Right lobe of liver (tissue), 6 donors: Measurements from ENCODE around the gene ATP10A. TPM values are rescaled to one million over a fixed set of nuclear protein-coding genes. Genes with fewer than 3 reads are reported as not detected.

ENCODE experiments used
- ATAC-seq, 4 donors: fragments of 200-7000 bp; cut with Tn5 transposase; one replicate each; pipeline ENCODE4 v1.9.1; 2020; ENCODE audit warnings: mild to moderate bottlenecking in 4 of 4, moderate library complexity in 4 of 4
- DNase-seq, 3 donors: peaks; one replicate each; pipeline ENCODE4 v3.0.0-alpha.2; 2020
- H3K27ac ChIP-seq, 3 donors: fragments of 200-600 bp; one replicate each; pipeline ENCODE4 v1.8.0; 2022
- H3K27me3 ChIP-seq, 2 donors: fragments of 200-600 bp; one replicate each; pipeline ENCODE4 v1.8.0; 2022
- H3K36me3 ChIP-seq, 4 donors: fragments of 200-600 bp; sonication (generic) in 1 of 4; one replicate each; pipeline versions ENCODE4 v1.5.1 to v1.8.0; 2017 to 2022; ENCODE audit warnings: control low read depth in 1 of 4
- H3K4me1 ChIP-seq, 4 donors: fragments of 200-600 bp; sonication (generic) in 1 of 4; one replicate each; pipeline versions ENCODE4 v1.5.1 to v1.8.0; 2017 to 2022; ENCODE audit warnings: control low read depth in 1 of 4
- H3K4me3 ChIP-seq, 3 donors: fragments of 200-600 bp; one replicate each; pipeline ENCODE4 v1.8.0; 2022
- H3K9me3 ChIP-seq, 4 donors: fragments of 200-600 bp; sonication (generic) in 1 of 4; one replicate each; pipeline versions ENCODE4 v1.5.1 to v1.8.0; 2017 to 2022; ENCODE audit warnings: control low read depth in 1 of 4
- CTCF ChIP-seq, 4 donors: fragments of 200-600 bp in 3 of 4; fragments of 450-650 bp in 1 of 4; IDR thresholded peaks; one replicate each; pipeline versions ENCODE4 v1.5.1 to v1.8.0; 2016 to 2022; ENCODE audit warnings: antibody characterized with exemption in 4 of 4, mild to moderate bottlenecking in 2 of 4
- POLR2A ChIP-seq: fragments of 450-650 bp; IDR thresholded peaks from one replicate; pipeline ENCODE4 v1.6.1; 2017; ENCODE audit warnings: antibody characterized with exemption, mild to moderate bottlenecking
- WGBS: methylation state at CpG from one replicate; pipeline ENCODE4 v1.1.6; 2018; ENCODE audit warnings: low coverage, low lambda C conversion rate; ENCODE audit not compliant: insufficient coverage; ENCODE audit errors: missing lambda C conversion rate; 5-methylcytosine and 5-hydroxymethylcytosine counted together
- intact Hi-C, 2 donors: fragments of 100-400 bp; cut with DNase I; formaldehyde crosslinking; loops; one replicate each; pipeline versions ENCODE4 v1.11.2 to v1.14.1; 2022
- total RNA-seq, 6 experiments: library from RNA; depleted of rRNA in 2 of 6; stranded (reverse); fragments of >200 nt in 2 of 6; fragmentation: NEBNext Ultra II Directional in 3 of 6; extraction: Animal tissue kit (Norgen Biotek cat#: 25700) in 3 of 6; gene quantifications; one replicate each; pipeline versions ENCODE4 v1.1.0 to v1.2.4, GENCODE V29; 2016 to 2023
- donor health status: DM: no; HTN: yes; CAD: no.
- donor health status: DM: no; HTN: no; CAD: no.
- donor health status: DM: no; HTN: no; CAD: no.
- donor health status: DM: no; HTN: yes; CAD: no.
- donor health status: DM: no; HTN: yes; CAD: no.

ATP10A gene
- total RNA-seq, 6 experiments from 2014 or later = 0.15 to 1.00 (median 0.34) TPM

DNA sequence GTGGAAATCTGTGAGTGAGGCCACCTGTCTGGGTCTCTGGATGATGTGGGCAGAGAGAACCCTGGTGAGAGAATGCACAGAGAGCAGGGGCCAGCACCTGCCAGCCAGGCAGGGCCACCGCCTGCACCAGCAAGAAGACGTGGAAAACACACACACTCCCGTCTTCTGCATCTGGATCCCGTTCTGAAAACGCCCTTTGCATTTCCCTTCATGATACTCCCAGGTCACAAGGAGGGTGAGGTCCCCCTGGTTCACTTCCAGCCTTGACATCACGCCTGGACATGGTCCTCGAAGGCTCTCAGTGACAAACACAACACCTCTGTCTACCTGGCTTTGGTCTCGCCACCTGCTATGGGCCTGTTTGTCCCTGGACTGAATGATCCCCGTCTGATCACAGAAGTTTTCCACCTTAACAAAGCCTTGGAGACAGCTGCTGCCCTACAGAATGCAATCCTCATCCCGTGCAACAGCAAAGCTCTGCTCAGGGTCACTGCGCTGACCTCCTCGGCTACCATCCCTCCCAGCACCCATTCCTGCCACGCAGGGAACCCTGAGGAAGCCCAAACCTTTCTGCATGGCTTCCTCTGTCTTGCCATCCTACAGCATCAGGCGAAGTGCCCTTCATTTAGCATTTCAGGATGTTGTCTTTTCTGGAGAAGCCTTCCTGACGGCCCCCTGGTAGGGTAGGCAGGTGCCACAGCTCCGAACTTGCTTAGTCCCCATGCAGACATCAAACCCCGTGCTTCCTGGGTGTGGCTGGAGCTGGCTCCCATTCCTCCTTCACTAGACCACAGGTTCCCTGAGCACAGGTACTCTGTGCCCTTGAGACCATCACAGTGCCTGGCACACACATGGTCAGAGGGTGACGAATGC is 122.5 kb downstream of the ATP10A start:
- 44% methylated on average over 6 of the region's 18 CpGs for WGBS
- Histone ChIP-seq H3K4me1 (no peaks in the 10 kb centered on the region), H3K27ac (no peak overlapping the region), H3K27me3 (no peaks in the 10 kb centered on the region), H3K36me3 (no peaks in the 10 kb centered on the region), H3K4me3 (no peak overlapping the region), H3K9me3 (no peaks in the 10 kb centered on the region)
- intact Hi-C loops = no loop called here
- ATAC-seq = no peak
- no peak for DNase-seq
- TF ChIP-seq POLR2A (no peak), CTCF (IDR thresholded peaks at IDR 0.05) (no peak)

GRCh38 chr15:25739687-25740121 is 123.4 kb downstream of the ATP10A start:
- H3K27me3 ChIP-seq = no peaks in the 10 kb centered on the region
- no peak overlapping the region for H3K27ac ChIP-seq
- TF ChIP-seq CTCF (IDR thresholded peaks at IDR 0.05) (peak in 1 of 4 donors; percentile 19), POLR2A (no peak)
- ATAC-seq (no peak), DNase-seq (no peak)
- no peaks in the 10 kb centered on the region for H3K36me3 ChIP-seq
- no peaks in the 10 kb centered on the region for H3K4me1 ChIP-seq
- H3K4me3 ChIP-seq = no peak overlapping the region
- no peaks in the 10 kb centered on the region for H3K9me3 ChIP-seq
- intact Hi-C loops = no loop called here
- WGBS = 38% methylated on average over 4 of the region's 7 CpGs

DNA sequence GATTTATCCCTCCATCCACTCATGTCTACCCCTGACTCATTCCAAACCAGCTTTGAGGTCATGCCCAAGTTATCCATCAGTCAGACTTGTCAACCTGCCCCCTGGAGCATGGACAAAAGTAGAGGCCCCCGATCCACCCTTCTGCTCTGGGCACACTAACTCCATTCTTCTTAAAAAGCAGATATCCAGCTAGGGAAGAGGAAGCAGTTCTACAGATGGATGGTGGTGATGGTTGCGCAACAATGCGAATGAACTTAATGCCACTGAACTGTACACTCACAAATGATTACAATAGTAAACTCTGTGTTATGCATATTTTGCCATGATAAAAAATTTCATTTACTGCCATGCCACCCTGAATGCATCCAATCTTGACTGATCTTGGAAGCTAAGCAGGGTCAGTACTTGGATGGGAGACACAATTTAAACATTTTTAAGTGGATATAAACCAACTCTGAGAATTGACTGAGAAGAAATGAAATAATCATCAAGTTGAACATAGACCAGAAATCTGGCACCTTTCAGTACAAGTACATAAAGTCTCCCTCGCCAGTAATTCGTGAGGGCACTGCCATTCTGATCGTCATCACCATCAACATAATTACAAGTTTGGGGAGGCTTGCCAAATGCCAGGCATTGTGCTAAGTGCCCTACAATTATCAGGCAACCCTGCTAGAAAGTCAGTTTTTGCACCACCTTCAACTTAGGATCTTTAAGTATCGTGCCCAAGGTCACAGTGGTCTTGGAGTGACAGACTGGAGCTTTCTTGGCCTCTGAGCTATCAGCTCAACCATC is 124.8 kb downstream of the ATP10A start:
- 36% methylated on average over 7 of the region's 7 CpGs for WGBS
- intact Hi-C loops = no loop called here
- no peak for TF ChIP-seq CTCF (IDR thresholded peaks at IDR 0.05)
- no peak for TF ChIP-seq POLR2A
- no peak for DNase-seq
- H3K4me1 ChIP-seq = no peaks in the 10 kb centered on the region
- peak in 2 of 4 donors; percentile 27 to 46 for ATAC-seq
- H3K9me3 ChIP-seq = no peaks in the 10 kb centered on the region
- no peak overlapping the region for H3K4me3 ChIP-seq
- no peak overlapping the region for H3K27ac ChIP-seq
- no peaks in the 10 kb centered on the region for H3K27me3 ChIP-seq
- no peaks in the 10 kb centered on the region for H3K36me3 ChIP-seq

DNA sequence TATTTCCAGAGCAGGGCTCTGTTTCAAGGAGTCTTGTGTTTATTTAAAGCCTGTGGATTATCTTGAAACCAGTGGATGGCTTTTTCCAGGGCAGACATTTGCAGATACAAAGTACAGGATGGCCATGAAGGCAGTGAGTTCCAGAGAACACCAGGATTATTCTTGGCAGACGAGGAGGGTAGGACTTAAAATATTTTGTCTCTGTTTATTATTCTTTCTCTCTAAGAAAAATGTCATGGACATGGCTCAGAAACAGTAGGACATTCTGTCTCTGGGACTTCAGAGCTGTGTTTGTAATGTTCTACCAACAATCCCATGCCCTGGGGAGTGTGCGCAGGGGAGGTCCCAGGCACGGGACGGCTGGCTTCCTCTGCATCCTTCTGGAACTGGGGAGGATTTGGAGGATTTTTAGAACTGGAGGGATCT is 125.9 kb downstream of the ATP10A start:
- intact Hi-C loops = no loop called here
- DNase-seq (no peak), ATAC-seq (peak in 2 of 4 donors; percentile 33 to 44)
- peak overlapping the region in 1 of 3 donors; percentile 18 for H3K27ac ChIP-seq
- H3K36me3 ChIP-seq = no peaks in the 10 kb centered on the region
- 10% methylated on average over 3 of the region's 4 CpGs for WGBS
- no peaks in the 10 kb centered on the region for H3K4me1 ChIP-seq
- no peaks in the 10 kb centered on the region for H3K9me3 ChIP-seq
- no peaks in the 10 kb centered on the region for H3K27me3 ChIP-seq
- no peak overlapping the region for H3K4me3 ChIP-seq
- no peak for TF ChIP-seq POLR2A
- TF ChIP-seq CTCF (IDR thresholded peaks at IDR 0.05) = no peak
